Right lobe of liver (tissue), 4 donors: ENCODE measurements around the gene LGALS7B.

ENCODE experiments used
- POLR2A ChIP-seq: fragments of 450-650 bp; IDR thresholded peaks from one replicate; pipeline ENCODE4 v1.6.1; 2017; ENCODE audit warnings: antibody characterized with exemption, mild to moderate bottlenecking
- TF ChIP-seq, protein P1 (sequence below), 4 donors: fragments of 200-600 bp in 3 of 4; fragments of 450-650 bp in 1 of 4; IDR thresholded peaks; one replicate each; pipeline versions ENCODE4 v1.5.1 to v1.8.0; 2016 to 2022; ENCODE audit warnings: antibody characterized with exemption in 4 of 4, mild to moderate bottlenecking in 2 of 4
- donor health status: DM: no; HTN: no; CAD: no.
- donor health status: DM: no; HTN: no; CAD: no.
- donor health status: DM: no; HTN: yes; CAD: no.

DNA sequence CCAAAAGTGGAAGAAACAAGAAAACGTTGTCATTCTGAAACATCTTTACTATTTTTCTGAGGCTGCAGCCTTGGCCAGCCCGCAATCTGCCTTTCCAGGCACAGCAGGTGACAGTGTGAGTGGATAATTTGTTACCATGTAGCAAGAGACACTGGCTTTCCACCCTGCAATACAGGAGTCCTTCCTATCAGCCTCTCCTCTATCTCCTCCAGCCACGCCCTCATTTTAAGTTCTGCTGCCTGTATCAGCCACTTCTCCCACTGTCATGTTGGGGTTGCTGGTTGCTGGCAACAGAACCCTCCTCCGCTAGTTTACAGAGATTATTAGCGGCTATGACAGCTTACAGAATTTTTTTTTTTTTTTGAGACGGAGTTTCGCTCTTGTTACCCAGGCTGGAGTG, 7.9 kb upstream of the LGALS7B start:
- no peak for TF ChIP-seq POLR2A
- TF ChIP-seq, protein P1, sequence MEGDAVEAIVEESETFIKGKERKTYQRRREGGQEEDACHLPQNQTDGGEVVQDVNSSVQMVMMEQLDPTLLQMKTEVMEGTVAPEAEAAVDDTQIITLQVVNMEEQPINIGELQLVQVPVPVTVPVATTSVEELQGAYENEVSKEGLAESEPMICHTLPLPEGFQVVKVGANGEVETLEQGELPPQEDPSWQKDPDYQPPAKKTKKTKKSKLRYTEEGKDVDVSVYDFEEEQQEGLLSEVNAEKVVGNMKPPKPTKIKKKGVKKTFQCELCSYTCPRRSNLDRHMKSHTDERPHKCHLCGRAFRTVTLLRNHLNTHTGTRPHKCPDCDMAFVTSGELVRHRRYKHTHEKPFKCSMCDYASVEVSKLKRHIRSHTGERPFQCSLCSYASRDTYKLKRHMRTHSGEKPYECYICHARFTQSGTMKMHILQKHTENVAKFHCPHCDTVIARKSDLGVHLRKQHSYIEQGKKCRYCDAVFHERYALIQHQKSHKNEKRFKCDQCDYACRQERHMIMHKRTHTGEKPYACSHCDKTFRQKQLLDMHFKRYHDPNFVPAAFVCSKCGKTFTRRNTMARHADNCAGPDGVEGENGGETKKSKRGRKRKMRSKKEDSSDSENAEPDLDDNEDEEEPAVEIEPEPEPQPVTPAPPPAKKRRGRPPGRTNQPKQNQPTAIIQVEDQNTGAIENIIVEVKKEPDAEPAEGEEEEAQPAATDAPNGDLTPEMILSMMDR (IDR thresholded peaks at IDR 0.05) = no peak
